OCI-M1 (cell line): Measurements from ENCODE around the gene PLEKHJ1.

Experiments used
- DNase-seq: peaks from one replicate; lab custom pipeline; 2025; lab: John Stamatoyannopoulos, UW

PLEKHJ1 gene

DNA sequence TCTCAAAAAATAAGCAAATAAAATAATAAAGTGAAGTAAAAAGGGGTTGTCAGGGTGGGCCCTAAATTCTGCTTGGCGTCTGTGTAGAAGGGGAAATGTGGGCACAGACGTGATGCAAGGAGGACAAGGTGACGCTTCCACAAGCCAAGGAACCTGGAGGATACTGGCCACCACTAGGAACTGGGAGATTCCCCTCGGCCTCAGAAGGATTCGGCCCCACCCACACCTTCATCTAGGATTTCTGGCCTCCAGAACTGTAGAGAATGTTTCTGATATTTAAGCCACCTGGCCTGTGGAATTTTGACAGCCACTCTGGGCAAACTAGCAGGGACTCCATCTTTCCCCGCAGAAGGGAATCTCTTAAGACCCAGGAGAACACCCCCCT, 1.1 kb downstream of the PLEKHJ1 start:
- DNase-seq = no peak

DNA sequence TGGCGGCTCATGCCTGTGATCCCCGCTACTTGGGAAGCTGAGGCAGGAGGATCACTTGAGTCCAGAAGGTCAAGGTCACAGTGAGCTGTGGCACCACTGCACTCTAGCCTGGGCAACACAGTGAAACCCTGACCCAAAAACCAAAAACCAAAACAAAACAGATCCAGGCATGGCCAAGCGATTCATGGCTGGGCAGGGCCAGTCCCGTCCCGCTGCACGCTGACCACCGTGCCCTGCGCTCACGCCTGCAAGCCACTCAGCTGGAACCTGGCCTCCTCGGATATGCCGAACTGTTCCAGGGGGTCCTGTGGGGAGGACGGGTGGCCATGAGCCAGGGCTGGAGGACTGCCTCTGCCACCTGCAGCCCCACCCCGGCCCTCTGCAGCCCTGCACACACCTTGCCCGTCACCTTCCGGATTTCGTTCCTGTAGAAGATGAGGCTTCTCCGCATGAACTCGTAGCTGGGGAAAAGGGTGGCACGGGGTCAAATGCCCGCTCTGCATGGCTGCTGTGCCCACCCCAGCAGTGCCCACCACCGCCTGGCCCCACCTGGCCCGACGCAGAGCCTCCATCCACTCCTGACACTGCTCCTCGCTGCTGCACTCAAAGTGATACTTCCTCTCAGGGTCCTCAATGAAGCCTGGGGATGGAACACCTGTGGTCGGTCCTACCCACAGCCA, 2.4 kb downstream of the PLEKHJ1 start:
- DNase-seq = no peak

DNA sequence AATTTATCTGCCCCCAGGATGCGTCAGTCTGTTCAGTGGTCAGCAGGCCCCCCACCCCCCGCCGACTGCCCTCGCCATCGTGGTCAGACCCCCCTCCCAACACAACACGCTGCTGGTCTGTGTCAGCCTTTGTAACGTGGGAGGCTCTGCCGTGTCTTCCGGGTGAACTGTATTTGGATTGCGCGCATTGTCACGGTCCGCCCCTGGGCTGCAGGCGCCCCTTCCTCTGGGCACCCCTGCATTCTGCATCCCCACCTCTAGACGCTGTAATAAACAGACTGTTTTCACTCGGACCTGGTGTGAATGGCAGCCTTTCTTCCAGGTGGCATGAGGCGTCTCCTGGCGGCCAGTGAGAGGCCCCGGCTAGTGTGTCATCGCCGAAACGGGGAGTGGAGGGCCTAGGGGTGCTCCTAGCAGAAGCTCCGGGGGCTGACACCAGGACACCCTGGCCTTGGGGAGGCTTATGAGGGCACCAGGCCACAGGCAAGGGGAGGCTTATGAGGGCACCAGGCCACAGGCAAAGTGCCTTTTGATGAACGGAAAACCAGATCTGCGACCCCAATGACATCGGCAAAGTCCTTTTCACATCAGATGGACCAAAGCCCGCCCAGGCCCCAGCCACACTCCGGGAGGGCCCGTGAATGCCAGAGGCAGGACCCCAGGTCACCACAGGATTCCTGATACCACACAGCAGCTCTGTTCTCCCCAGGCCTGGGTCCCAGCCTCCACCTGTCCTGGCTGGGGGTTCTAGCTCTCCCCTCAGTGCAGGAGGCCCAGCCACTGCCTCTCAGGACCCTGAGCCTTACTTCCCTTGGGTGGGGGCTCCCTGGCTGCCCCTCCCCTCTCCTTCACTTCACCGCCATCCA, 3.6 kb downstream of the PLEKHJ1 start:
- no peak for DNase-seq

DNA sequence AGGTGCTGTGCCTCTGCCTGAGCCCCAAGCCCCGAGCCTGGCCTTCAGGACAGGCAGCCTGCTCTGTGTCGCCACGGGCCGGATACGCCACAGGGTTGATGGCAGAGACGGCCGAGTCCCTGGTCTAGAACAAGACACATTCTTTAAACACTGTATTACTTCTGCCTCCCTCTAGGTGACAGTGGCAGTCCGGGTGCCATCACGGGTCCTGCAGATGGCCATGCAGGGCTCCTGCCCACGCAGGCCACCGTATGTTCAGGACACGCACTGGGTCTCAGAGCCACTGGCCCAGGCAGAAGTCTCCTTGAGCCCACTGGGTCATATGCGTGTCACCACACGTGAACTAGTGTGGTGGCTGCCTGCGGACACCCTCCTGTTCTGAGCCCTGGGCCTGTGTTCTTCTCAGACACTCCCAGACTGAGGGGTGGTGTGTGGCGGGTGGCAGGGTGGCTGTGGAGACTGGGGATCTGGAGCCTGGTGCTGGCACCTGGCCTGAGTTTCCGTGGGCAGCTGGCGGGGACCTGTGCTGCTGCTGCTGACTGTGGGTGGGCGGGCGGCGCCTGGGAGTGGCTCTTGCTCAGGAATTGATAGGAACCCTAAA, 4.4 kb downstream of the PLEKHJ1 start:
- DNase-seq = no peak

DNA sequence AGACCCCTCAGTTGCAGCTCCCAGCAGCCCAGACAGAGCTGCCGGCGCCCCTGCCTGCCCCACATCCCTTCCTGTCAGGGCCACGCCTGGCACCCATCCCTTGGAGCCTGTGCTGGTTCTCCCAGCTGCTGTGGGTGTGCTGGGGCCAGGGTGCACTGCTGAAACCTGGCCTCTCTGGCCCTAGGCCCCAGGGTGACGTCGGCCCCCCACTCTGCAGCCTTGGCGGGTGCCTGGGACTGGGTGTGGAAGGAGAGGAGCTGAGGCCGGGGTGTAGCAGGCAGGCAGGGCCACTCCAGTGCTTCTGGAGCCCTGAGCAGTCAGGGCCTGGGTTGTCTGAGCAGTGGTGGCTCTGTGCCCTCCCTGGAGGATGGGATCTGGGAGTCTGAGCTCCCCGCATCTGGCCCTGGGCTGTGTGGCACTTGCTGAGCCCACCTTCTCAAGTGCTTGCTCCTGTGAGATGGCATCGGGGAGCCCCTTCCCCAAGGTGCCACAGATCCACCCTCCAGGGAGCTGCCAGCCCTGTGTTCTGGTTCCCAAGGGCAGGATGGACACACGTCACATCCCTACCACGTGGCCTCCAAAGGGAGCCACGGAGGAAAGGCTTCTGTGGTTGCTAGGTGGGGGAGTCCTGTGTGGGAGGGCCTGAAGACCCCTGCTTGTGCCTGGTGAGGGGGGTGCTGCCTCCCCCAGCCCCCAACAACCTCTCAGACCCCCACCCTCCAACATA, 5.2 kb downstream of the PLEKHJ1 start:
- peak; percentile 0 for DNase-seq

DNA sequence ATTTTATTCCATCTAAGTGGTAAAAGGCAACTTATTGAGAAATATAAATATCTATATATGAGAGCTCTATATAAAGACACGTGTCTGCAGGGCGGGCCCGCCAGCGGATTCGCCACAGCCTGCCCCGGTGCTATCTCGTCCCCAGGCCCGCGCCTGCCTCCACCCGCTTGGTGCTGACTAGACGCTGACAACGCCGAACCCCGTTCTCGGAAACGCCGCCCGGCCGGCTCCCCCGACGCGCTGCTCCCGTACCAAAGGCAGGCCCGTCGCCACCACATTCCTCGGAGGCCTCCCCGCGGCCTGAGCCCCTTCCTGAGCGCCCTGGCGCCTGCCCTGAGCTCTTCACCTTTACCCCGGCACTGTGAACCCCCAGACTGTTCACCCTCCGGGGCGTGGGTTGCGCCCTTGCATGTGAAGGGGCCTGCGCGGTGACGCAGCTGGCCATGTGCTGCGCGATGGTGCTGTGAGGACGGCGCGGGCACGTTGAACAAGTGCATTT, 6.0 kb downstream of the PLEKHJ1 start:
- DNase-seq = no peak

DNA sequence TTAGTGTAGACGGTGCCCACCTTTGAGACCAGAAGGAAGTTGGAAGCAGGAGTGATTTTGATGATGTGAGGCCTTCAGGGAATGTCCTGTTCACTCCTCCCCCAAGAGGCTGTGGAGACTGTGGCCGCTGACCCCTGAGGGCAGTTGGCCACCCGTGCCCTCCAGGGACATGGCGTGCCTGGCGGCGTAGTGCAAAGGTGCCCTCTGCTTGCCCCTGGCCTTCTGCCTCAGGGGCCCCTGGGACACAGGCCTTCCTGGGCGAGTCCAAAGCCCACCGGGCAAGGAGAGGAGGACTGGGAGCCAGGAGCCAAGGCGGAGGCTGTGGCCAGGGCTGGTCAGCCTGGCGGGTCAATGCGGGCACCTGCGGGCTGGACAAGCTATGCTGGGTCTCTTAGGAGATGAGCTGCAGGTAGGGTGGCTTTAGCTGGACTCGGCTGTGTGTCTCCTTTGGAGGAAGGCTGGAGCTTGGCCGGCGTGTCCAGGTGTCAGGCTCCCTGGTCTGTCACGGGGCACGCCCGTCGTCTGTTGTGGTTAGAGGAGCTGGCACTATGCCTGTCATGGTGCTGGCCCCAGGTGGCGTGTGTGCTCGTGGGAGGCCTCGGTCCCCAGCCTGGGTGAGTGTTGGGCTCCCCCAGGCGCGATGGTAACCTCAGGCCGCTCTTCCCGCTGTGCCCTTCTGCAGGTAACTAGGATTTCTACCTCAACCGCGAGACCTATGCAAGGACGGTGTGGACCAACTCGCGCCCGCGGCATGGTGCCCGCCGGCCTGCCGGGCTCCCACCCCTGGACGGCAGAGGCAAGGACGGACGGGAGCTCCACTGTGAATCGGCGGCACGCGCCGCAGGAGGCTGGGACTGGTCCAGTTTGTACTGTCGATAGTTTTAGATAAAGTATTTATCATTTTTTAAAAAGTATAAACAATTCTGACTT, 6.8 kb downstream of the PLEKHJ1 start:
- no peak for DNase-seq

DNA sequence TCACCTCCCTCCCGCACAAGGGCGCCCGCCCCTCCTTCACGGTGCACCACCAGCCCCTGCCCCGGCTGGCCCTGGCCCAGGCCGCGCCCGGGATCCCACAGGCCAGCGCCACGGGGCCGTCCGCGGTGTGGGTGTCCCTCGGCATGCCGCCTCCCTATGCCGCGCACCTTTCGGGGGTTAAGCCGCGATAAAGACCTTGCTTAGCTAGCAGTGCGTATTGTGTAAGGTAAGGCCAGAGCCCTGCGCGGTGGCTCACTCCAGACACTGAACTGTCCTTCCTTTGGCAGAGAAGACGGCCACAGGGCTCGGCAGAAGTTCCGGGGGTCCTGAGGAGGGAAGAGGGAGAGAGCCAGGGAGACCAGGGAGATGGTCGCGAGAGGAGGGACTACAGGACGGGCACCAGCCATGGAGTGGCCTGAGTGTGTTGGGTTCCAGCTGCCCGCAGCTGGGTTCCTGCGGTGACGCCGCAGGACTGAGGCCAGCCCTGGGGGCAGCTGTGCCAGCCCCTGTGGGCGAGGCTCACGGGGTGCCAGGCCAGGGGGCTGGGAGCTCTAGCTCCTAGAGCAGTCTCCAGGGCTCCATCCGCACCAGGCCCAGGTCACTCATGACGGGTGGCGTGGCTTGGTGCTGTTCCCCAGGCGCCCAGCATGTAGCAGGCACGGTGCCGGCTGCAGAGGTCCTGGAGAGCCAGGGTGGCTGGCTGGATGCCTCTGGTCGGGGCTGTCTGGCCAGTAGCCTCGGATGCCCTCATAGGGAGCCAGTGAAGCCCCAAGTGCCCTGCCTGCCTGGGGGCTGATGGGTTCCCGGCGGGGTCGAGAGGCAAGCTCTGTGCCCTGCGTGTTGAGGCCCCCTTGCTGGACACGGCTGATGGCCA, 7.7 kb downstream of the PLEKHJ1 start:
- DNase-seq = no peak

DNA sequence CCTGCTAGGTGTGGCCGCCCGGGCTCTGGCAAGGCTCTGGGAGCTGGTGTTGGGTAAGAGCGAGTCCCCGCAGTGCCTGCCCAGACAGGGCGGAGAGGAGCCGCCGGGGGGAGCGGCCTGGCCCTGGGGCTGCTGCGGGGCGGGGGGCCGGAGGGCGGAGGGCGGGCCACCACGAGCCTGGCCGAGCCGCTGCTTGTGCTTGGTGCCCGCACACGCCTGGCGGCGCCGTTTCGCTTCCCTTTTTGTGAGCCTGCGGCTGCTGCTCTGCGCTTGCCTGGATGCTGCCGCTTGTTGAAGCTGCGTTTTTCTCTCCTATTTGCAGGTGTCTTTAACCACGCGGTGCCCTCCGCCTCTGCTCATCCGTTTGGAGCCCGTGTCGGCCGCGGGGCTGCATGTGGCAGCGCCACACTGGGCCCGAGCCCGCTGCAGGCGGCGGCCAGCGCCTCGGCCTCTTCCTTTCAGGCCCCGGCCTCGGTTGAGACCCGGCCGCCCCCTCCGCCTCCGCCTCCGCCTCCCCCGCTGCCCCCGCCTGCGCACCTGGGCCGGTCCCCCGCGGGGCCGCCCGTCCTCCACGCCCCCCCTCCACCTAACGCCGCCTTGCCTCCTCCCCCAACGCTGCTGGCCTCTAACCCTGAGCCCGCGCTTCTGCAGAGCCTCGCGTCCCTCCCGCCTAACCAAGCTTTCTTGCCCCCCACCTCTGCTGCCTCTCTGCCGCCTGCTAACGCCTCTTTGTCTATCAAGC, 8.5 kb downstream of the PLEKHJ1 start:
- no peak for DNase-seq

DNA sequence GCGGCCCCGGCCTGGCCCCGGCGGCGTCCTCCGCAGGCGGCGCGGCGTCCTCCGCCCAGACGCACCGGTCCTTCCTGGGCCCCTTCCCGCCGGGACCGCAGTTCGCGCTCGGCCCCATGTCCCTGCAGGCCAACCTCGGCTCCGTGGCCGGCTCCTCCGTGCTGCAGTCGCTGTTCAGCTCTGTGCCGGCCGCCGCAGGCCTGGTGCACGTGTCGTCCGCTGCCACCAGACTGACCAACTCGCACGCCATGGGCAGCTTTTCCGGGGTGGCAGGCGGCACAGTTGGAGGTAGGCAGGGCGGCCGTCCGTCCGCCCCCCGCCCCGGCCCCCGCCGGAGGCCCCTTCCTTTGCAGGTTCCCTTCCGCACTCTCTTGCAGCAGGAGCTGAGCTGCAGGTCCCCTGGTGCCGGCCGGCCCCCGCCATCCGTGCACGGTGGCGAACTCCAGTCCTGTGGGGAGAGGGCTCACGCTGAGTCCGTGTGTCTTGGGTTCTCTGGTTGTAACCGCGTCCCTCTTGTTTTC, 9.2 kb downstream of the PLEKHJ1 start:
- no peak for DNase-seq

DNA sequence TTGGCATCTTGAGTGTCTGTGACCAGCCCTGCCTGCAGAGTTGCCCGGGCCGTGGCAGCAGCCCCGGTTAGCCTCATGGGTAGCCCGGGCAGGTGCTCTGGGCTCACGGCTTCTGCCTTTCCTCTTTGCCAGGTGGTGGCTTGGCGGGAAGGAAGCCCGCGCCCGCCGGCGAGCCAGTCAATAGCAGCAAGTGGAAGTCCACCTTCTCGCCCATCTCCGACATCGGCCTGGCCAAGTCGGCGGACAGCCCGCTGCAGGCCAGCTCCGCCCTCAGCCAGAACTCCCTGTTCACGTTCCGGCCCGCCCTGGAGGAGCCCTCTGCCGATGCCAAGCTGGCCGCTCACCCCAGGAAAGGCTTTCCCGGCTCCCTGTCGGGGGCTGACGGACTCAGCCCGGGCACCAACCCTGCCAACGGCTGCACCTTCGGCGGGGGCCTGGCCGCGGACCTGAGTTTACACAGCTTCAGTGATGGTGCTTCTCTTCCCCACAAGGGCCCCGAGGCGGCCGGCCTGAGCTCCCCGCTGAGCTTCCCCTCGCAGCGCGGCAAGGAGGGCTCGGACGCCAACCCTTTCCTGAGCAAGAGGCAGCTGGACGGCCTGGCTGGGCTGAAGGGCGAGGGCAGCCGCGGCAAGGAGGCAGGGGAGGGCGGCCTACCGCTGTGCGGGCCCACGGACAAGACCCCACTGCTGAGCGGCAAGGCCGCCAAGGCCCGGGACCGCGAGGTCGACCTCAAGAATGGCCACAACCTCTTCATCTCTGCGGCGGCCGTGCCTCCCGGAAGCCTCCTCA, 9.9 kb downstream of the PLEKHJ1 start:
- DNase-seq = no peak

DNA sequence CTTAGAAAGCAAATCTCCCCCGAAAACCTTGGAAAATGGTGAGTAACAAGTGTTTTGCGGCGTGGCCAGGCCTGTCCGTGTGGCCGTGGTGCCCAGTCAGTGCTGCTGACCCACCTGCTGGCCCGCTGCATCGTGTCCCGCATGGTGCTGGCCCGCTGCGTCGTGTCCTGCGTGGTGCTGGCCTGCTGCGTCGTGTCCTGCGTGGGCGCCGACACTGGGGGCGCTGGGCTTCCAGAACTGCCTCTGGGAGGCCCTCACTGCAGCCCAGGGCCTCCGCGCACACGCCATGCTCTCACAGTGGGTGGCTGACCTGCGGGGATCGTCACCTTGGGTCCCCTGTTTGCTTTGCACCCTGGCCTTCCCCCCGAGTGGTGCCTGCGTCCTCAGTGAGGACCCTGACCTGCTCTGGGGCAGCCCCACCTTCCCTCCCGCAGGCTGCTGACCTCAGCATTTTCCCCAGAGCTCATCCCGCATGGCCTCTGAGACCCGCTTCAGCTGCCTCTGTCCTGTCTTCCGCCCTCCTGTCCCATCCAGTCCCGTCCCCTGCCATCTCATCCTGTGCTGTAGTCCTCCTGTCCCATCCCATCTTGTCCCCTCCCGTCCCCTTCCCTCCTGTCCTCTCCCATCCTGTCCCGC, 10.6 kb downstream of the PLEKHJ1 start:
- DNase-seq = no peak

DNA sequence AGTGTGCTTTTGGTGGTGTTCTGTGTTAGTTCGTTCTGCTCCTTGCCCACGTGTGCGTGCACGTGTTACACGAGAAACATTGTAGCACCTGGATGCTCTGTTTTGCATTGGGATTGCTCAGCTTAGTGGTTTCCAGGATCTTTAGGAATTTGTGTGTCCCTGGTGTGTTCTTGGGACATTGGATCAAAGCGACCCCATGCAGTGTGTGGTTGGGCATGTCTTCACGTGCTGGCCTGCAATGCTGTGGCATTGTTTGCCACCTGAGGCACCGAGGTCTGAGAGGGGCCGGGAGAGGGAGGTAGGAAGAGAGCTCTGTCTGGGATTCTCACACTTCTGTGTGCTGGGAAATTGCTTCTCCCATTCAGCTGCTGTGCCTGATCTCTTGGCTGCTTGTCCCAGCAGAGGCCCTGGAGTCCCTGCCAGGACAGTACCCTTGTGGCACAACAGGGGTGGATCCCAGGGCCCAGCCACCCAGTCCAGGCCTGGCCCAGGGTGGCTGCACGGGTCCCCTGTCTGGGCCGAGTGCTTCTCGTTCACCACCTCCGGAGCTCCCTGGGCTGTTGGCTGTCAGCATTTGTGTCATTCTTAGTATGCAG, 11.3 kb downstream of the PLEKHJ1 start:
- no peak for DNase-seq

DNA sequence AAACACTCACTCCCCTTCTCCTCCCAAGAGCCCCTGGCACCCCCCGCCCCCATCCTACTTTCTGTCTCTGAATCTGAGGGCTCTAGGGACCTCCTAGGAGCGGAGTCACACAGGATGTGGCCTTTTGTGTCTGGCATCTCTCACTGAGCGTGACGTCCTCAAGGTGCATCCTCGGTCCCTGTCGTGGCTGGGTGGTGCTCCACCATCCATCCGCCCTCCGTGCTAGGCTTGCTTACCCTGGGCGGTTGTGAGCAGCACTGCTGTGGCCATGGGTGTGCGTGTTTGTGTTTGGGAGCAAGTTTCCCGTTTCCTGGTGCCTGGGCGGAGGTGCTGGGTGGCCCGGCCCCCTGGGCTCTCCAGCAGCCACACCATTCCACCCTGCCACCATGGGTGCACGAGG, 12.2 kb downstream of the PLEKHJ1 start:
- no peak for DNase-seq

DNA sequence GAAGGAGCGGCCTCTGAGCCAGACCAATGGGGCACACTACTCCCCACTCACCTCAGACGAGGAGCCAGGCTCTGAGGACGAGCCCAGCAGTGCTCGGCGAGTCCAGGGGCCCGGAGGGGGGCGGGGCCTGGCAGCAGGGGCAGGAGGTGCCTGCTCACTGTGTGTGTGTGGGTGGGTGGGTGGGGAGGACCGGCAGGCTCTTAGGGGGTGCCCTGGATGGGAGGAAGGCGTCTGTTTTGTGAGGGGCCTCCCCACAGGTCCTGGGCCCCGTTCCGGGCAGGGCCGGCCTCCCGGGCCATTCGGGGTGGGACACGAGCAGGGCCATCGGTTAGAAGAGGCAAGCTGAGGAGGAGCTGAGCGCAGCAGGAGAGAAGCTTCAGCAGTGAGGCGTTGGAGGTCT, 12.7 kb downstream of the PLEKHJ1 start:
- DNase-seq = no peak

DNA sequence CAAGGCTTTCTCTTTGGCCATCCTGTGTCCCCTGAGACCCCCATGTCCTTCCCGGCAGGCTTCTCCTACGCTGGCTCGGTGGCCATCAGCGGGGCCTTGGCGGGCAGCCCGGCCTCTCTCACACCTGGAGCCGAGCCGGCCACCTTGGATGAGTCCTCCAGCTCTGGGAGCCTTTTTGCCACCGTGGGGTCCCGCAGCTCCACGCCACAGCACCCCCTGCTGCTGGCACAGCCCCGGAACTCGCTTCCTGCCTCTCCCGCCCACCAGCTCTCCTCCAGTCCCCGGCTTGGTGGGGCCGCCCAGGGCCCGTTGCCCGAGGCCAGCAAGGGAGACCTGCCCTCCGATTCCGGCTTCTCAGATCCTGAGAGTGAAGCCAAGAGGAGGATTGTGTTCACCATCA, 14.2 kb downstream of the PLEKHJ1 start:
- no peak for DNase-seq

DNA sequence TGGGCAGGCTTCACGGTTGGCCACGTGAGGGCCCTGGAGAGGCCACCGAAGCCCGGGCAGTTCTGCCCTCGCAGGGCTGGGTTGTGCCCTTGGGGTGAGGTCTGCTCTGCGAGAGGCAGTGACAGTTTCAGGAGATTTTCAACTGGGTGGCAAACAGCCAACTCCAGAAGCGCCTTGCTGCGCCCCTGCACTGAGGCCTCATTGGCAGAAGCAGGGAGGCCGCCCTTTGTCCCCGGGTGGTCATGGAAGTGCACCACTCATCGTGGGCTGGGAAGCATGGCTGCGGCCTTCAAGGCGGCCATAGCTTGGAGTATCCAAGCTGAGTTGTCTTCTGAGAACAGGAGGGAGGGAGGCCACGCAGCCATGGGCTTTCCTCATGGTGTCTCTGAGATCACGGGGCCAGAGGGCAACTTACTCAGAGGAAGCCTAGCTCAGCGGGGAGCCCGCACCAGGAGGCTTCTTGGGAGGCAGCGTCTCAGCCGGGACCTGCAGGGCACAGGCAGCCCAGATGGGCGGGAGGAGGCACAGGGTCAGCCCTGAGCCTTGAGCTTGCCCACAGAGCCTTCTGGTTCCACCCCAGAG, 14.8 kb downstream of the PLEKHJ1 start:
- DNase-seq = no peak
